Cardiac fibroblast (primary cell): ENCODE measurements around the gene SPAG4.

Experiments used
- DNase-seq, 2 donors: peaks; one replicate each; pipeline versions ENCODE4 v3.0.0 to v3.0.0-alpha.2; 2010; ENCODE audit warnings: low read depth in 2 of 2
- H3K4me3 ChIP-seq, 2 donors: replicated peaks in 1 of 2; 1 replicate in 1 of 2; 2 replicates in 1 of 2; pipeline ENCODE4 v1.5.1; 2011; ENCODE audit warnings: low read depth in 2 of 2, low read length in 2 of 2, mild to moderate bottlenecking in 2 of 2, moderate library complexity in 1 of 2
- CTCF ChIP-seq: IDR thresholded peaks from one replicate; pipeline ENCODE4 v1.5.1; 2011; ENCODE audit warnings: low read depth, mild to moderate bottlenecking, low read length, inconsistent platforms

The SPAG4 gene

GRCh38 chr20:35598899-35599775 is 16.5 kb upstream of the SPAG4 start:
- no peak overlapping the region for H3K4me3 ChIP-seq
- no peak for DNase-seq
- TF ChIP-seq CTCF = no peak

GRCh38 chr20:35599776-35600120 is 15.9 kb upstream of the SPAG4 start:
- H3K4me3 ChIP-seq = no peak overlapping the region
- TF ChIP-seq CTCF = no peak
- no peak for DNase-seq

- no peak for TF ChIP-seq CTCF
- peak overlapping the region; percentile 38 to 41 for H3K4me3 ChIP-seq
- no peak for DNase-seq
Observed at GRCh38 chr20:35600176-35600992, 15.2 kb upstream of the SPAG4 start.

- TF ChIP-seq CTCF = peak; percentile 28
- peak overlapping the region; percentile 38 to 41 for H3K4me3 ChIP-seq
- DNase-seq = peak; percentile 75 to 79
Observed at GRCh38 chr20:35600993-35601973, 14.3 kb upstream of the SPAG4 start.

GRCh38 chr20:35601990-35602389 is 13.6 kb upstream of the SPAG4 start:
- no peak for DNase-seq
- H3K4me3 ChIP-seq = peak overlapping the region; percentile 21 to 41
- no peak for TF ChIP-seq CTCF

- DNase-seq = no peak
- TF ChIP-seq CTCF = no peak
Observed at GRCh38 chr20:35602851-35603495, 12.7 kb upstream of the SPAG4 start.

More at GRCh38 chr20:35602851-35603495, 12.7 kb upstream of the SPAG4 start:
- H3K4me3 ChIP-seq = no peak overlapping the region
